ENCODE data around the gene DNAJB9. TPM values are rescaled to one million over a fixed set of nuclear protein-coding genes. Genes with fewer than 3 reads are reported as not detected.

The DNAJB9 gene
- total and polyA plus RNA-seq, 10 of the 15 experiments (the other 5 are each of a cell fraction or from before 2014, with no cell fraction given) = 4.5 to 20.9 (median 8.8) TPM

GRCh38 chr7:108561047-108561619 lies 8.5 kb upstream of the DNAJB9 start:
- POLR2A ChIA-PET = interaction anchor here (1.4 to 2.0 kb wide), 2 partner anchors 9 to 11 kb away, joined by 5 to 7 read pairs; no protein-coding TSS in a partner anchor

More at GRCh38 chr7:108561047-108561619, 8.5 kb upstream of the DNAJB9 start:
- FAIRE-seq (no peak), DNase-seq (ENCODE audit: low read depth, low spot score) (no peak), ATAC-seq (no peak)
- ChIA-PET SMC1A (ENCODE audit: uncharacterized antibody, unreplicated experiment) (interaction anchor here (1.0 to 2.1 kb wide), 5 partner anchors 9 to 35 kb away, joined by 3 to 10 read pairs (median 5); partner anchors contain the start of gene PNPLA8), CTCF (interaction anchor here (0.6 to 1.2 kb wide), 2 partner anchors 8 to 199 kb away, joined by 3 read pairs; partner anchors contain the start of genes DNAJB9 and THAP5), RAD21 (ENCODE audit: unreplicated experiment) (interaction anchor here (0.8 kb wide), 1 partner anchor 9 kb away, joined by 4 read pairs; no protein-coding TSS in a partner anchor)
- intact Hi-C loops (cut with micrococcal nuclease; ENCODE audit: unreplicated experiment) (no loop called here), in situ Hi-C loops (cut with MboI) (no loop called here)
- WGBS (ENCODE audit: insufficient coverage, insufficient replicate concordance, low lambda C conversion rate, missing lambda C conversion rate) = 100% methylated on average over 4 of the region's 4 CpGs
- Histone ChIP-seq H4K20me1 (ENCODE audit: control insufficient read depth, insufficient read depth) (no peaks in the 10 kb centered on the region), H2AFZ (ENCODE audit: control insufficient read depth, low read depth, low read length) (no peak overlapping the region), H3K4me3 (no peak overlapping the region), H3K4me1 (ENCODE audit: control insufficient read depth, insufficient read depth, low read length) (no peaks in the 10 kb centered on the region), H3K9me3 (replicated peaks; ENCODE audit: control insufficient read depth, insufficient read depth, low read length) (peaks cover 10% of the 10 kb centered on the region; the same call in 2 of the 3 replicates), H3K27me3 (replicated peaks in 1 of 2; ENCODE audit: control insufficient read depth in 2 of 2, insufficient read depth in 2 of 2, low read length in 1 of 2) (no peaks in the 10 kb centered on the region), H3K27ac (ENCODE audit: control insufficient read depth, insufficient read depth) (no peak overlapping the region), H3K4me2 (ENCODE audit: control insufficient read depth, insufficient read depth) (no peak overlapping the region), H3K36me3 (ENCODE audit: control insufficient read depth in 2 of 2, insufficient read depth in 2 of 2, low read length in 1 of 2) (no peaks in the 10 kb centered on the region), H3K9ac (ENCODE audit: control insufficient read depth, insufficient read depth, low read length) (no peak overlapping the region), H3K79me2 (ENCODE audit: control insufficient read depth, insufficient read depth, low read length) (no peaks in the 10 kb centered on the region)
- no TSS peak for BruUV-seq (replicated peaks)
- peak; percentile 46 for TF ChIP-seq MEF2B (IDR thresholded peaks at IDR 0.05; ENCODE audit: partially characterized antibody, poor library complexity, severe bottlenecking)
- TF ChIP-seq ZNF384 (IDR thresholded peaks at IDR 0.05; ENCODE audit: borderline replicate concordance, low read depth, low read length) = 0 out of 2 replicates have a peak, but pooled peaks have one; percentile 22
- no peak for TF ChIP-seq NKRF (conservative IDR thresholded peaks at IDR 0.05)
- peak in 1 of 2 experiments; percentile 21; a peak in 1 of 4 replicates for TF ChIP-seq BHLHE40 (IDR thresholded peaks at IDR 0.05; ENCODE audit: borderline replicate concordance in 1 of 2, low read depth in 2 of 2, low read length in 1 of 2)
